Rectal smooth muscle tissue (tissue), 1 donor: Measurements from ENCODE around the gene SLU7.

Experiments used
- H3K27ac ChIP-seq: one replicate; pipeline ENCODE4 v1.7.0; 2013; ENCODE audit warnings: low read depth, low read length, inconsistent platforms
- H3K27me3 ChIP-seq: one replicate; pipeline ENCODE4 v1.7.0; 2013; ENCODE audit warnings: low read length; ENCODE audit not compliant: control insufficient read depth, insufficient read depth
- H3K36me3 ChIP-seq: one replicate; pipeline ENCODE4 v1.7.0; 2013; ENCODE audit warnings: low read length; ENCODE audit not compliant: control insufficient read depth, insufficient read depth
- H3K4me1 ChIP-seq: one replicate; pipeline ENCODE4 v1.7.0; 2013; ENCODE audit warnings: low read length; ENCODE audit not compliant: control insufficient read depth, insufficient read depth
- H3K4me3 ChIP-seq: one replicate; pipeline ENCODE4 v1.7.0; 2013; ENCODE audit warnings: low read length
- H3K9ac ChIP-seq: one replicate; pipeline ENCODE4 v1.7.0; 2013; ENCODE audit warnings: low read length

The SLU7 gene

GRCh38 chr5:160387445-160387844 lies 31.4 kb downstream of the SLU7 start:
- no peak overlapping the region for H3K9ac ChIP-seq
- H3K36me3 ChIP-seq: no peaks in the 10 kb centered on the region

GRCh38 chr5:160385496-160385895 lies 33.4 kb downstream of the SLU7 start:
- Histone ChIP-seq H3K4me1 (no peaks in the 10 kb centered on the region), H3K27me3 (no peaks in the 10 kb centered on the region), H3K27ac (no peak overlapping the region), H3K9ac (no peak overlapping the region), H3K4me3 (no peak overlapping the region), H3K36me3 (no peaks in the 10 kb centered on the region)

More at GRCh38 chr5:160387445-160387844, 31.4 kb downstream of the SLU7 start:
- H3K27ac ChIP-seq: no peak overlapping the region
- no peak overlapping the region for H3K4me3 ChIP-seq
- H3K4me1 ChIP-seq: no peaks in the 10 kb centered on the region
- no peaks in the 10 kb centered on the region for H3K27me3 ChIP-seq

GRCh38 chr5:160384681-160385080 lies 34.2 kb downstream of the SLU7 start:
- no peaks in the 10 kb centered on the region for H3K4me1 ChIP-seq
- no peak overlapping the region for H3K4me3 ChIP-seq
- no peaks in the 10 kb centered on the region for H3K36me3 ChIP-seq
- no peak overlapping the region for H3K9ac ChIP-seq
- H3K27me3 ChIP-seq: no peaks in the 10 kb centered on the region
- no peak overlapping the region for H3K27ac ChIP-seq

GRCh38 chr5:160382346-160382745 lies 36.5 kb downstream of the SLU7 start:
- Histone ChIP-seq H3K4me1 (no peaks in the 10 kb centered on the region), H3K27me3 (no peaks in the 10 kb centered on the region), H3K27ac (no peak overlapping the region), H3K9ac (no peak overlapping the region), H3K4me3 (no peak overlapping the region), H3K36me3 (no peaks in the 10 kb centered on the region)

- H3K27me3 ChIP-seq: no peaks in the 10 kb centered on the region
- H3K9ac ChIP-seq: no peak overlapping the region
- H3K4me3 ChIP-seq: no peak overlapping the region
- no peaks in the 10 kb centered on the region for H3K4me1 ChIP-seq
- no peak overlapping the region for H3K27ac ChIP-seq
- no peaks in the 10 kb centered on the region for H3K36me3 ChIP-seq
Measured at GRCh38 chr5:160380041-160380440, 38.8 kb downstream of the SLU7 start.

GRCh38 chr5:160379511-160379910 lies 39.4 kb downstream of the SLU7 start:
- Histone ChIP-seq H3K4me1 (no peaks in the 10 kb centered on the region), H3K4me3 (no peak overlapping the region), H3K27ac (no peak overlapping the region), H3K36me3 (no peaks in the 10 kb centered on the region), H3K27me3 (no peaks in the 10 kb centered on the region), H3K9ac (no peak overlapping the region)

- H3K4me3 ChIP-seq: no peak overlapping the region
- no peaks in the 10 kb centered on the region for H3K27me3 ChIP-seq
- H3K9ac ChIP-seq: no peak overlapping the region
- no peaks in the 10 kb centered on the region for H3K4me1 ChIP-seq
- no peaks in the 10 kb centered on the region for H3K36me3 ChIP-seq
- H3K27ac ChIP-seq: no peak overlapping the region
Measured at GRCh38 chr5:160378330-160378729, 40.6 kb downstream of the SLU7 start.

- no peaks in the 10 kb centered on the region for H3K4me1 ChIP-seq
- no peaks in the 10 kb centered on the region for H3K27me3 ChIP-seq
- H3K9ac ChIP-seq: no peak overlapping the region
- no peak overlapping the region for H3K27ac ChIP-seq
- no peak overlapping the region for H3K4me3 ChIP-seq
- H3K36me3 ChIP-seq: no peaks in the 10 kb centered on the region
Measured at GRCh38 chr5:160377651-160378050, 41.2 kb downstream of the SLU7 start.

GRCh38 chr5:160376416-160376815 lies 42.5 kb downstream of the SLU7 start:
- Histone ChIP-seq H3K4me1 (no peaks in the 10 kb centered on the region), H3K4me3 (no peak overlapping the region), H3K9ac (no peak overlapping the region), H3K27me3 (no peaks in the 10 kb centered on the region), H3K36me3 (no peaks in the 10 kb centered on the region), H3K27ac (no peak overlapping the region)

GRCh38 chr5:160375701-160376100 lies 43.2 kb downstream of the SLU7 start:
- H3K36me3 ChIP-seq: no peaks in the 10 kb centered on the region
- H3K4me1 ChIP-seq: peaks cover 3% of the 10 kb centered on the region
- no peak overlapping the region for H3K9ac ChIP-seq
- H3K27me3 ChIP-seq: no peaks in the 10 kb centered on the region
- no peak overlapping the region for H3K27ac ChIP-seq
- no peak overlapping the region for H3K4me3 ChIP-seq

GRCh38 chr5:160375166-160375565 lies 43.7 kb downstream of the SLU7 start:
- Histone ChIP-seq H3K4me3 (no peak overlapping the region), H3K27me3 (no peaks in the 10 kb centered on the region), H3K36me3 (no peaks in the 10 kb centered on the region), H3K27ac (no peak overlapping the region), H3K4me1 (peaks cover 3% of the 10 kb centered on the region), H3K9ac (no peak overlapping the region)

GRCh38 chr5:160371294-160371693 lies 47.6 kb downstream of the SLU7 start:
- H3K4me1 ChIP-seq: peaks cover 5% of the 10 kb centered on the region
- H3K27ac ChIP-seq: no peak overlapping the region
- H3K36me3 ChIP-seq: no peaks in the 10 kb centered on the region
- H3K9ac ChIP-seq: no peak overlapping the region
- H3K4me3 ChIP-seq: no peak overlapping the region
- H3K27me3 ChIP-seq: no peaks in the 10 kb centered on the region

- Histone ChIP-seq H3K4me1 (peaks cover 5% of the 10 kb centered on the region), H3K36me3 (no peaks in the 10 kb centered on the region), H3K9ac (no peak overlapping the region), H3K4me3 (peak overlapping the region; percentile 72), H3K27me3 (no peaks in the 10 kb centered on the region), H3K27ac (no peak overlapping the region)
Measured at GRCh38 chr5:160370713-160371034, 48.2 kb downstream of the SLU7 start.
